Measurements from ENCODE around the gene GAL3ST1. TPM values are rescaled to one million over a fixed set of nuclear protein-coding genes. Genes with fewer than 3 reads are reported as not detected.

Gene GAL3ST1
- total and polyA plus RNA-seq, 2 of the 8 experiments (the other 6 are each of a cell fraction or from before 2014, with no cell fraction given) = 11.0 to 32.5 TPM

- TF ChIP-seq POLR2AphosphoS5 (IDR thresholded peaks at IDR 0.05; ENCODE audit: low read depth, low read length) (no peak), TBP (IDR thresholded peaks at IDR 0.05; ENCODE audit: low read depth, low read length) (no peak), EGR1 (IDR thresholded peaks at IDR 0.05; ENCODE audit: borderline replicate concordance, low read depth, low read length) (no peak)
These were observed 52.9 kb downstream of the GAL3ST1 start (continued) for GRCh38 chr22:30521368-30522156.

All from H1 (cell line).